ENCODE data around the gene PHAF1.

Gene PHAF1

GRCh38 chr16:67158637-67159600 lies 49.2 kb downstream of the PHAF1 start:
- FAIRE-seq (peak; percentile 88), DNase-seq (ENCODE audit: insufficient read length, low spot score) (peak; percentile 63)

GRCh38 chr16:67161595-67162058 lies 51.9 kb downstream of the PHAF1 start:
- DNase-seq (ENCODE audit: insufficient read length, low spot score) = no peak
- no peak for FAIRE-seq

- DNase-seq (ENCODE audit: insufficient read length, low spot score) = no peak
- no peak for FAIRE-seq
Measured at GRCh38 chr16:67162506-67163163, 52.9 kb downstream of the PHAF1 start.

- FAIRE-seq (peak; percentile 28), DNase-seq (ENCODE audit: insufficient read length, low spot score) (no peak)
Measured at GRCh38 chr16:67163164-67163998, 53.6 kb downstream of the PHAF1 start.

GRCh38 chr16:67163999-67164558 lies 54.3 kb downstream of the PHAF1 start:
- no peak for DNase-seq (ENCODE audit: insufficient read length, low spot score)
- no peak for FAIRE-seq

GRCh38 chr16:67164599-67165061 lies 54.9 kb downstream of the PHAF1 start, which contains the start of gene HSF4:
TSS of gene HSF4 (plus strand) at chr16:67164745. CDS start at chr16:67164812, 67 bp downstream.
- FAIRE-seq = peak; percentile 35
- DNase-seq (ENCODE audit: insufficient read length, low spot score) = no peak

GRCh38 chr16:67165121-67166078 lies 55.7 kb downstream of the PHAF1 start:
- no peak for DNase-seq (ENCODE audit: insufficient read length, low spot score)
- no peak for FAIRE-seq

GRCh38 chr16:67166110-67166547 lies 56.4 kb downstream of the PHAF1 start:
- DNase-seq (ENCODE audit: insufficient read length, low spot score) (no peak), FAIRE-seq (no peak)

GRCh38 chr16:67166598-67167168 lies 56.9 kb downstream of the PHAF1 start:
- no peak for DNase-seq (ENCODE audit: insufficient read length, low spot score)

GRCh38 chr16:67167588-67167987 lies 57.8 kb downstream of the PHAF1 start:
- no peak for DNase-seq (ENCODE audit: insufficient read length, low spot score)
- FAIRE-seq = no peak

More at GRCh38 chr16:67166598-67167168, 56.9 kb downstream of the PHAF1 start:
- FAIRE-seq = no peak

GRCh38 chr16:67169011-67169451 lies 59.3 kb downstream of the PHAF1 start:
- DNase-seq (ENCODE audit: insufficient read length, low spot score) = no peak
- no peak for FAIRE-seq

- DNase-seq (ENCODE audit: insufficient read length, low spot score) = no peak
- FAIRE-seq = no peak
Measured at GRCh38 chr16:67169642-67170167, 60.0 kb downstream of the PHAF1 start.

- DNase-seq (ENCODE audit: insufficient read length, low spot score) (peak; percentile 55), FAIRE-seq (no peak)
Measured at GRCh38 chr16:67170168-67170948, 60.6 kb downstream of the PHAF1 start, which contains the start of gene NOL3. TSS of gene NOL3 (plus strand) at chr16:67170538.

- no peak for FAIRE-seq
- DNase-seq (ENCODE audit: insufficient read length, low spot score) = no peak
Measured at GRCh38 chr16:67170949-67171649, 61.4 kb downstream of the PHAF1 start.

- DNase-seq (ENCODE audit: insufficient read length, low spot score) = no peak
- FAIRE-seq = no peak
Measured at GRCh38 chr16:67173323-67173722, 63.6 kb downstream of the PHAF1 start.

GRCh38 chr16:67173808-67174705 lies 64.3 kb downstream of the PHAF1 start:
- FAIRE-seq = no peak

More at GRCh38 chr16:67173808-67174705, 64.3 kb downstream of the PHAF1 start:
- no peak for DNase-seq (ENCODE audit: insufficient read length, low spot score)
